ENCODE results near the gene KRR1.
"Not testable (repeated sequence)": the region's sequence is repeated elsewhere in the genome, so short reads cannot be mapped to it uniquely, and the experiment has no call there.

DNA sequence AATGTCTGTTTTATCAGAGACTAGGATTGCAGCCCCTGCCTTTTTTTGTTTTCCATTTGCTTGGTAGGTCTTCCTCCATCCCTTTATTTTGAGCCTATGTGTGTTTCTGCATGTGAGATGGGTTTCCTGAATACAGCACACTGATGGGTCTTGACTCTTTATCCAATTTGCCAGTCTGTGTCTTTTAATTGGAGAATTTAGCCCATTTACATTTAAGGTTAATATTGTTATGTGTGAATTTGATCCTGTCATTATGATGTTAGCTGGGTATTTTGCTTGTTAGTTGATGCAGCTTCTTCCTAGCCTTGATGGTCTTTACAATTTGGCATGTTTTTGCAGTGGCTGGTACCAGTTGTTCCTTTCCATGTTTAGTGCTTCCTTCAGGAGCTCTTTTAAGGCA is 9.8 kb upstream of the KRR1 start:
- TF ChIP-seq, protein P1, sequence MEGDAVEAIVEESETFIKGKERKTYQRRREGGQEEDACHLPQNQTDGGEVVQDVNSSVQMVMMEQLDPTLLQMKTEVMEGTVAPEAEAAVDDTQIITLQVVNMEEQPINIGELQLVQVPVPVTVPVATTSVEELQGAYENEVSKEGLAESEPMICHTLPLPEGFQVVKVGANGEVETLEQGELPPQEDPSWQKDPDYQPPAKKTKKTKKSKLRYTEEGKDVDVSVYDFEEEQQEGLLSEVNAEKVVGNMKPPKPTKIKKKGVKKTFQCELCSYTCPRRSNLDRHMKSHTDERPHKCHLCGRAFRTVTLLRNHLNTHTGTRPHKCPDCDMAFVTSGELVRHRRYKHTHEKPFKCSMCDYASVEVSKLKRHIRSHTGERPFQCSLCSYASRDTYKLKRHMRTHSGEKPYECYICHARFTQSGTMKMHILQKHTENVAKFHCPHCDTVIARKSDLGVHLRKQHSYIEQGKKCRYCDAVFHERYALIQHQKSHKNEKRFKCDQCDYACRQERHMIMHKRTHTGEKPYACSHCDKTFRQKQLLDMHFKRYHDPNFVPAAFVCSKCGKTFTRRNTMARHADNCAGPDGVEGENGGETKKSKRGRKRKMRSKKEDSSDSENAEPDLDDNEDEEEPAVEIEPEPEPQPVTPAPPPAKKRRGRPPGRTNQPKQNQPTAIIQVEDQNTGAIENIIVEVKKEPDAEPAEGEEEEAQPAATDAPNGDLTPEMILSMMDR (IDR thresholded peaks at IDR 0.05; ENCODE audit: insufficient read depth, low read length, poor library complexity, severe bottlenecking): not testable (repeated sequence)
- not testable (repeated sequence) for TF ChIP-seq EZH2phosphoT487 (conservative IDR thresholded peaks at IDR 0.05; ENCODE audit: low read length)

All from SU-DHL-6 (cell line).